ENCODE data around the gene USP40. TPM values are rescaled to one million over a fixed set of nuclear protein-coding genes. Genes with fewer than 3 reads are reported as not detected.

USP40 gene
- polyA plus RNA-seq, 1 donor (not counting 4 experiments of a cell fraction or from before 2014, with no cell fraction given) = 37.3 TPM

DNA sequence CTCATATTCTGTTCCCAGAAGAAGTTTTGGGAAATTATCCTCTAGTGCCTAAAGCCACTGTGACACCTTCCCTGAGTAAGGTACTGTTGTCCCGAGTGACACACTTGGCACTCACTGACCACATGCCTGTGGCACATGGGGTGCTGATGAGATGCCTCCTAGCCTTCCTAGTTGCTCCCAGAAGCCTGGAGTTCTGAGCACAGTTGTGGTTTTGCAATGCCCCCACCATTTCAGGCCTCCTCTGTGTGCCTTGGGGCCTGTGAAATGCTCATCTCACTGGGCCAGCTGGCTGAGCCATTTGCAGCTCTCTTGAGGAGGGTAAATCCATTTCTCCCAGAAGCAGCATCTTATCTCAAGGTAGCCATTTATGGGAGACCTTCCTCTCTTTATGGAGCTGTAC, 120.5 kb downstream of the USP40 start:
- no peak overlapping the region for H3K4me2 ChIP-seq (ENCODE audit: control insufficient read depth, extremely low read depth, insufficient read depth, low read depth, low read length)
- dilution Hi-C loops (cut with MboI; ENCODE audit: extremely low pct_ligation_motif_present, low sequenced_read_pairs) = no loop called here
- no peaks in the 10 kb centered on the region for H3K9me3 ChIP-seq (ENCODE audit: control insufficient read depth, low read depth, low read length)
- no peak overlapping the region for H3K27ac ChIP-seq (ENCODE audit: control insufficient read depth, insufficient read depth, low read length)
- peaks cover 2 to 19% of the 10 kb centered on the region in 2 experiments for H3K36me3 ChIP-seq (ENCODE audit: control insufficient read depth in 2 of 2, extremely low read depth in 1 of 2, insufficient read depth in 2 of 2, low read length in 2 of 2)
- no peaks in the 10 kb centered on the region for H3K4me1 ChIP-seq (ENCODE audit: control insufficient read depth, extremely low read depth, insufficient read depth, low read length)
- TF ChIP-seq, protein P1, sequence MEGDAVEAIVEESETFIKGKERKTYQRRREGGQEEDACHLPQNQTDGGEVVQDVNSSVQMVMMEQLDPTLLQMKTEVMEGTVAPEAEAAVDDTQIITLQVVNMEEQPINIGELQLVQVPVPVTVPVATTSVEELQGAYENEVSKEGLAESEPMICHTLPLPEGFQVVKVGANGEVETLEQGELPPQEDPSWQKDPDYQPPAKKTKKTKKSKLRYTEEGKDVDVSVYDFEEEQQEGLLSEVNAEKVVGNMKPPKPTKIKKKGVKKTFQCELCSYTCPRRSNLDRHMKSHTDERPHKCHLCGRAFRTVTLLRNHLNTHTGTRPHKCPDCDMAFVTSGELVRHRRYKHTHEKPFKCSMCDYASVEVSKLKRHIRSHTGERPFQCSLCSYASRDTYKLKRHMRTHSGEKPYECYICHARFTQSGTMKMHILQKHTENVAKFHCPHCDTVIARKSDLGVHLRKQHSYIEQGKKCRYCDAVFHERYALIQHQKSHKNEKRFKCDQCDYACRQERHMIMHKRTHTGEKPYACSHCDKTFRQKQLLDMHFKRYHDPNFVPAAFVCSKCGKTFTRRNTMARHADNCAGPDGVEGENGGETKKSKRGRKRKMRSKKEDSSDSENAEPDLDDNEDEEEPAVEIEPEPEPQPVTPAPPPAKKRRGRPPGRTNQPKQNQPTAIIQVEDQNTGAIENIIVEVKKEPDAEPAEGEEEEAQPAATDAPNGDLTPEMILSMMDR (optimal IDR thresholded peaks at IDR 0.05 in 1 of 3, IDR thresholded peaks at IDR 0.05 in 1 of 3, conservative IDR thresholded peaks at IDR 0.05 in 1 of 3; ENCODE audit: extremely low read depth in 1 of 3, insufficient read depth in 2 of 3, low read length in 3 of 3) = no peak
- TF ChIP-seq EZH2 (IDR thresholded peaks at IDR 0.05; ENCODE audit: low read length) = no peak
- no peak overlapping the region for H3K9ac ChIP-seq (ENCODE audit: control insufficient read depth, extremely low read depth, insufficient read depth, low read length)
- no peaks in the 10 kb centered on the region for H3K27me3 ChIP-seq (ENCODE audit: control insufficient read depth, extremely low read depth, insufficient read depth, low read length)
- FAIRE-seq (no peak), DNase-seq (ENCODE audit: low read depth, low spot score) (no peak)
- no peak overlapping the region for H2AFZ ChIP-seq (ENCODE audit: control insufficient read depth, low read length)
- no peaks in the 10 kb centered on the region for H4K20me1 ChIP-seq (ENCODE audit: control insufficient read depth, extremely low read depth, insufficient read depth, low read length)
- H3K4me3 ChIP-seq (ENCODE audit: control insufficient read depth in 2 of 3, extremely low read depth in 1 of 3, insufficient read depth in 2 of 3, low read depth in 1 of 3, low read length in 3 of 3) = no peak overlapping the region
- H3K79me2 ChIP-seq (ENCODE audit: control insufficient read depth, insufficient read depth, low read length) = no peaks in the 10 kb centered on the region
- H3K9me1 ChIP-seq (ENCODE audit: control insufficient read depth, extremely low read depth, insufficient read depth, low read length) = no peaks in the 10 kb centered on the region

DNA sequence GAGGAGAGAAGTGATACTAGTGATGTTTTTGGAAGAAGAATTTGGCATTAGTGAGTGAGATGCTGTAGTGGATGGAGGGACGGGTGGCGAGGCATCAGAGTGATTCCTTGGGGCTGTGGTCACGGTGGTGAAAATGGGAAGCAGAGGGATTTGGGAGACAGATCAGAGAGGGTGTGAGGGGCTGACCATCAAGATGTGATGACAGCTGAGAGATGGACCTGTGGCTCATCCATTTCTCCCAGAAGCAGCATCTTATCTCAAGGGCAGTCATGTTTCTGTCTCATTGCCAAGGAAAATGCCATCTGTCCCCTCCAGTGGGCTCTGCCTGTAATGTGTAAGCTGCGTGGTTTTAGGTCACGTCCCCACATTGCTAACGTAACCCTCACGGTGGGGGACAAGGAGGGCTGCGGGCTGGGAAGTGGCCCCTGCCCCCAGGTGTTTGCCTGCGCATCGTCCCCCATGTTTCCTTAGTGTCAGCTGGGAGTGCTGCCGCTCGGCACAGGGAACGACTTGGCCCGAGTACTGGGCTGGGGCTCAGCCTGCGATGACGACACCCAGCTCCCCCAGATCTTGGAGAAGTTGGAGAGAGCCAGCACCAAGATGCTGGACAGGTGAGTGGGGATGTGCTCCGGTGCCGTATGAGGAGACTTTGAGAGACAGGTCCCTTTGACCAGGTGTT, 121.3 kb downstream of the USP40 start:
- TF ChIP-seq, protein P1 (optimal IDR thresholded peaks at IDR 0.05 in 1 of 3, IDR thresholded peaks at IDR 0.05 in 1 of 3, conservative IDR thresholded peaks at IDR 0.05 in 1 of 3; ENCODE audit: extremely low read depth in 1 of 3, insufficient read depth in 2 of 3, low read length in 3 of 3) = no peak
- TF ChIP-seq EZH2 (IDR thresholded peaks at IDR 0.05; ENCODE audit: low read length) = no peak
- Histone ChIP-seq H3K9me3 (ENCODE audit: control insufficient read depth, low read depth, low read length) (no peaks in the 10 kb centered on the region), H3K79me2 (ENCODE audit: control insufficient read depth, insufficient read depth, low read length) (no peaks in the 10 kb centered on the region), H3K9ac (ENCODE audit: control insufficient read depth, extremely low read depth, insufficient read depth, low read length) (no peak overlapping the region), H3K9me1 (ENCODE audit: control insufficient read depth, extremely low read depth, insufficient read depth, low read length) (no peaks in the 10 kb centered on the region), H3K4me3 (ENCODE audit: control insufficient read depth in 2 of 3, extremely low read depth in 1 of 3, insufficient read depth in 2 of 3, low read depth in 1 of 3, low read length in 3 of 3) (no peak overlapping the region), H3K27me3 (ENCODE audit: control insufficient read depth, extremely low read depth, insufficient read depth, low read length) (no peaks in the 10 kb centered on the region), H3K4me1 (ENCODE audit: control insufficient read depth, extremely low read depth, insufficient read depth, low read length) (no peaks in the 10 kb centered on the region), H3K36me3 (ENCODE audit: control insufficient read depth in 2 of 2, extremely low read depth in 1 of 2, insufficient read depth in 2 of 2, low read length in 2 of 2) (peaks cover 2 to 19% of the 10 kb centered on the region in 2 experiments), H3K4me2 (ENCODE audit: control insufficient read depth, extremely low read depth, insufficient read depth, low read depth, low read length) (no peak overlapping the region), H4K20me1 (ENCODE audit: control insufficient read depth, extremely low read depth, insufficient read depth, low read length) (no peaks in the 10 kb centered on the region), H2AFZ (ENCODE audit: control insufficient read depth, low read length) (no peak overlapping the region), H3K27ac (ENCODE audit: control insufficient read depth, insufficient read depth, low read length) (no peak overlapping the region)
- dilution Hi-C loops (cut with MboI; ENCODE audit: extremely low pct_ligation_motif_present, low sequenced_read_pairs) = no loop called here
- DNase-seq (ENCODE audit: low read depth, low spot score) (no peak), FAIRE-seq (no peak)

All from keratinocyte (primary cell).